ENCODE measurements around the gene KRT84. TPM values are rescaled to one million over a fixed set of nuclear protein-coding genes. Genes with fewer than 3 reads are reported as not detected.

Gene KRT84
- total and polyA plus RNA-seq, 10 of the 15 experiments (the other 5 are each of a cell fraction or from before 2014, with no cell fraction given): not detected

DNA sequence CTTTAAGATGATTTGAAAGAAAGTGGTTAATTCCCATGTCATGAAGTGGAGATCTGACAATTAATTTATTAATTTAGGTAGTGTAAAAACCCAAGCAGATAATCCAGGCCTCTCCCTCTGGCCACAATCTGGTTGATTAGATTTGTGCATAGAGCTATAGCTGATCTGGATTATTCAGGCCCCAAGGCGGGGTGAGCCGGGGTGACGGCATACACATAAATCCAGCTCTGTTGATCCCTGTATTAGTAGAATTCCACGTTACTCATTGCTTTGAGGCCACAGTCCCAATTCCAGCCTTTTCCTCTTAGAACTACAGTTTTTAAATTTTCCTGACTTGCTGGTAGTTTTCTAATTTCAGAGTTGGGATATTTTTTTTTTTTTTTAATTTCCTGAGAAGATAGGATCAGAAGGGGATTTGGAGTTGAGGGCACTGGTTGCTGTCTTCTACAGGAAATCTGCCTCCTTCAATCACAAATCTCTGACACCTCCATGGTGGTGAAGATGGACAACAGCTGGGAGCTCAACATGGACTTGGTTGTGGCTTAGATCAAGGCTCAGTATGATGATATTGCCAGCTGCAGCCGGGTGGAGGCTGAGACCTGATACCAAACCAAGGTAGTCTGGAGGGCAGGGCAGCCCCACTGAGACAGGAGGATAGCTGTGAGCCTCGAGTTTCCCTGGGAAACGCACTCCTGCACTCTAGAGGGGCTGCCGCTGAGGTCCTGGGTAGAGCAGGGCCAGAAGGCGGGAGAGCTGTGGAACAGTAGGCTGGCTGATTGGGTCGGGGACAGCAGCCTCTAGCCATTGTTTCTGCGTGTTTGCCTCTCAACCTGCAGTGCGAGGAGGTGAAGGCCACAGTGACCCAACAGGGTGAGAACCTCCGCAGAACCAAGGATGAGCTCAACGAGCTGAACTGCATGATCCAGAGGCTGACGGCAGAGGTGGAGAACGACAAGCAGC, 37.6 kb downstream of the KRT84 start (continued):
- TF ChIP-seq, protein P1, sequence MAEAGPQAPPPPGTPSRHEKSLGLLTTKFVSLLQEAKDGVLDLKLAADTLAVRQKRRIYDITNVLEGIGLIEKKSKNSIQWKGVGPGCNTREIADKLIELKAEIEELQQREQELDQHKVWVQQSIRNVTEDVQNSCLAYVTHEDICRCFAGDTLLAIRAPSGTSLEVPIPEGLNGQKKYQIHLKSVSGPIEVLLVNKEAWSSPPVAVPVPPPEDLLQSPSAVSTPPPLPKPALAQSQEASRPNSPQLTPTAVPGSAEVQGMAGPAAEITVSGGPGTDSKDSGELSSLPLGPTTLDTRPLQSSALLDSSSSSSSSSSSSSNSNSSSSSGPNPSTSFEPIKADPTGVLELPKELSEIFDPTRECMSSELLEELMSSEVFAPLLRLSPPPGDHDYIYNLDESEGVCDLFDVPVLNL (IDR thresholded peaks at IDR 0.05; ENCODE audit: low read depth, low read length): no peak
- no peak for TF ChIP-seq RBBP5 (conservative IDR thresholded peaks at IDR 0.05)
- no peak for TF ChIP-seq SRF (IDR thresholded peaks at IDR 0.05; ENCODE audit: low read depth in 2 of 2, low read length in 2 of 2)
- TF ChIP-seq, protein P2, sequence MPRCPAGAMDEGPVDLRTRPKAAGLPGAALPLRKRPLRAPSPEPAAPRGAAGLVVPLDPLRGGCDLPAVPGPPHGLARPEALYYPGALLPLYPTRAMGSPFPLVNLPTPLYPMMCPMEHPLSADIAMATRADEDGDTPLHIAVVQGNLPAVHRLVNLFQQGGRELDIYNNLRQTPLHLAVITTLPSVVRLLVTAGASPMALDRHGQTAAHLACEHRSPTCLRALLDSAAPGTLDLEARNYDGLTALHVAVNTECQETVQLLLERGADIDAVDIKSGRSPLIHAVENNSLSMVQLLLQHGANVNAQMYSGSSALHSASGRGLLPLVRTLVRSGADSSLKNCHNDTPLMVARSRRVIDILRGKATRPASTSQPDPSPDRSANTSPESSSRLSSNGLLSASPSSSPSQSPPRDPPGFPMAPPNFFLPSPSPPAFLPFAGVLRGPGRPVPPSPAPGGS (IDR thresholded peaks at IDR 0.05; ENCODE audit: borderline replicate concordance, insufficient read depth, low read depth, low read length, poor library complexity, severe bottlenecking): no peak
- no peak for TF ChIP-seq ESRRA (IDR thresholded peaks at IDR 0.05; ENCODE audit: low read length)
- no peak for TF ChIP-seq NR2C1 (IDR thresholded peaks at IDR 0.05)
- no peak for TF ChIP-seq POU2F2 (IDR thresholded peaks at IDR 0.05; ENCODE audit: borderline replicate concordance, low read depth, low read length)
- TF ChIP-seq, protein P3, sequence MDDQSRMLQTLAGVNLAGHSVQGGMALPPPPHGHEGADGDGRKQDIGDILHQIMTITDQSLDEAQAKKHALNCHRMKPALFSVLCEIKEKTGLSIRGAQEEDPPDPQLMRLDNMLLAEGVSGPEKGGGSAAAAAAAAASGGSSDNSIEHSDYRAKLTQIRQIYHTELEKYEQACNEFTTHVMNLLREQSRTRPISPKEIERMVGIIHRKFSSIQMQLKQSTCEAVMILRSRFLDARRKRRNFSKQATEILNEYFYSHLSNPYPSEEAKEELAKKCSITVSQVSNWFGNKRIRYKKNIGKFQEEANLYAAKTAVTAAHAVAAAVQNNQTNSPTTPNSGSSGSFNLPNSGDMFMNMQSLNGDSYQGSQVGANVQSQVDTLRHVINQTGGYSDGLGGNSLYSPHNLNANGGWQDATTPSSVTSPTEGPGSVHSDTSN (IDR thresholded peaks at IDR 0.05; ENCODE audit: insufficient replicate concordance, low read depth, low read length): no peak
- TF ChIP-seq, protein P4, sequence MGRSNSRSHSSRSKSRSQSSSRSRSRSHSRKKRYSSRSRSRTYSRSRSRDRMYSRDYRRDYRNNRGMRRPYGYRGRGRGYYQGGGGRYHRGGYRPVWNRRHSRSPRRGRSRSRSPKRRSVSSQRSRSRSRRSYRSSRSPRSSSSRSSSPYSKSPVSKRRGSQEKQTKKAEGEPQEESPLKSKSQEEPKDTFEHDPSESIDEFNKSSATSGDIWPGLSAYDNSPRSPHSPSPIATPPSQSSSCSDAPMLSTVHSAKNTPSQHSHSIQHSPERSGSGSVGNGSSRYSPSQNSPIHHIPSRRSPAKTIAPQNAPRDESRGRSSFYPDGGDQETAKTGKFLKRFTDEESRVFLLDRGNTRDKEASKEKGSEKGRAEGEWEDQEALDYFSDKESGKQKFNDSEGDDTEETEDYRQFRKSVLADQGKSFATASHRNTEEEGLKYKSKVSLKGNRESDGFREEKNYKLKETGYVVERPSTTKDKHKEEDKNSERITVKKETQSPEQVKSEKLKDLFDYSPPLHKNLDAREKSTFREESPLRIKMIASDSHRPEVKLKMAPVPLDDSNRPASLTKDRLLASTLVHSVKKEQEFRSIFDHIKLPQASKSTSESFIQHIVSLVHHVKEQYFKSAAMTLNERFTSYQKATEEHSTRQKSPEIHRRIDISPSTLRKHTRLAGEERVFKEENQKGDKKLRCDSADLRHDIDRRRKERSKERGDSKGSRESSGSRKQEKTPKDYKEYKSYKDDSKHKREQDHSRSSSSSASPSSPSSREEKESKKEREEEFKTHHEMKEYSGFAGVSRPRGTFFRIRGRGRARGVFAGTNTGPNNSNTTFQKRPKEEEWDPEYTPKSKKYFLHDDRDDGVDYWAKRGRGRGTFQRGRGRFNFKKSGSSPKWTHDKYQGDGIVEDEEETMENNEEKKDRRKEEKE (IDR thresholded peaks at IDR 0.05): no peak
- TF ChIP-seq, protein P5, sequence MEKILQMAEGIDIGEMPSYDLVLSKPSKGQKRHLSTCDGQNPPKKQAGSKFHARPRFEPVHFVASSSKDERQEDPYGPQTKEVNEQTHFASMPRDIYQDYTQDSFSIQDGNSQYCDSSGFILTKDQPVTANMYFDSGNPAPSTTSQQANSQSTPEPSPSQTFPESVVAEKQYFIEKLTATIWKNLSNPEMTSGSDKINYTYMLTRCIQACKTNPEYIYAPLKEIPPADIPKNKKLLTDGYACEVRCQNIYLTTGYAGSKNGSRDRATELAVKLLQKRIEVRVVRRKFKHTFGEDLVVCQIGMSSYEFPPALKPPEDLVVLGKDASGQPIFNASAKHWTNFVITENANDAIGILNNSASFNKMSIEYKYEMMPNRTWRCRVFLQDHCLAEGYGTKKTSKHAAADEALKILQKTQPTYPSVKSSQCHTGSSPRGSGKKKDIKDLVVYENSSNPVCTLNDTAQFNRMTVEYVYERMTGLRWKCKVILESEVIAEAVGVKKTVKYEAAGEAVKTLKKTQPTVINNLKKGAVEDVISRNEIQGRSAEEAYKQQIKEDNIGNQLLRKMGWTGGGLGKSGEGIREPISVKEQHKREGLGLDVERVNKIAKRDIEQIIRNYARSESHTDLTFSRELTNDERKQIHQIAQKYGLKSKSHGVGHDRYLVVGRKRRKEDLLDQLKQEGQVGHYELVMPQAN (conservative IDR thresholded peaks at IDR 0.05): no peak

Measured in GM12878 (cell line).